IMR-90 (cell line): Measurements from ENCODE around the gene RFT1. TPM values are rescaled to one million over a fixed set of nuclear protein-coding genes. Genes with fewer than 3 reads are reported as not detected.

Source experiments
- ATAC-seq: fragments of 200-7000 bp; cut with Tn5 transposase; 2 replicates; pipeline ENCODE4 v1.9.1; 2020; ENCODE audit warnings: low read depth, mild to moderate bottlenecking, moderate library complexity
- BruUV-seq: library from RNA; stranded (reverse); fragments of 400-500 nt; replicated peaks from 2 replicates; lab custom pipeline; 2021; lab: Mats Ljungman, UMichigan
- CTCF ChIA-PET: fragments of 300-600 bp; formaldehyde crosslinking; extraction: SDS; loops from one replicate; lab custom pipeline; 2021; ENCODE audit warnings: antibody characterized with exemption; lab: Yijun Ruan, JAX
- POLR2A ChIA-PET: fragments of 300-600 bp; sonication (Branson Sonifier 250); formaldehyde crosslinking; loops from one replicate; lab custom pipeline; 2022; ENCODE audit warnings: antibody characterized with exemption; ENCODE audit not compliant: unreplicated experiment; lab: Charles Lee
- DNase-seq: peaks from one replicate; pipeline ENCODE4 v3.0.0; 2013
- H2AFZ ChIP-seq: replicated peaks from 2 replicates; pipeline ENCODE3; 2013; ENCODE audit warnings: low read length, mild to moderate bottlenecking; ENCODE audit not compliant: poor library complexity
- H2AK5ac ChIP-seq: 2 replicates; pipeline ENCODE4 v1.6.1; 2013; ENCODE audit warnings: low read depth, low read length, inconsistent platforms
- H2AK9ac ChIP-seq: replicated peaks from 2 replicates; pipeline ENCODE3; 2013; ENCODE audit warnings: mild to moderate bottlenecking, low read depth, low read length, moderate library complexity; ENCODE audit not compliant: poor library complexity
- H2BK120ac ChIP-seq: 2 replicates; pipeline ENCODE4 v1.6.1; 2013; ENCODE audit warnings: low read depth, low read length, inconsistent platforms
- H2BK15ac ChIP-seq: 3 replicates; pipeline ENCODE4 v1.6.1; 2013; ENCODE audit warnings: low read depth, low read length, inconsistent platforms
- H2BK20ac ChIP-seq: 2 replicates; pipeline ENCODE4 v1.6.1; 2013; ENCODE audit warnings: low read depth, mild to moderate bottlenecking, inconsistent platforms, low read length, moderate library complexity
- H2BK5ac ChIP-seq: 2 replicates; pipeline ENCODE4 v1.6.1; 2013; ENCODE audit warnings: mild to moderate bottlenecking, low read depth, low read length, inconsistent platforms; ENCODE audit not compliant: poor library complexity, severe bottlenecking
- H3K14ac ChIP-seq: replicated peaks from 2 replicates; pipeline ENCODE4 v1.6.1; 2013; ENCODE audit warnings: low read depth, low read length, inconsistent platforms
- H3K18ac ChIP-seq: 2 replicates; pipeline ENCODE4 v1.6.1; 2013; ENCODE audit warnings: low read depth, low read length, control low read depth
- H3K23ac ChIP-seq: 2 replicates; pipeline ENCODE4 v1.6.1; 2013; ENCODE audit warnings: low read depth, low read length, inconsistent platforms
- H3K27ac ChIP-seq: 2 replicates; pipeline ENCODE4 v1.5.1; 2013; ENCODE audit warnings: mild to moderate bottlenecking, control low read depth, low read length; ENCODE audit not compliant: insufficient read depth
- H3K27me3 ChIP-seq: 2 replicates; pipeline ENCODE4 v1.6.1; 2013; ENCODE audit warnings: low read length; ENCODE audit not compliant: control insufficient read depth, insufficient read depth
- H3K36me3 ChIP-seq: 2 replicates; pipeline ENCODE4 v1.6.1; 2013; ENCODE audit warnings: low read length, mixed read lengths; ENCODE audit not compliant: control insufficient read depth, insufficient read depth
- H3K4ac ChIP-seq: 2 replicates; pipeline ENCODE4 v1.6.1; 2013; ENCODE audit warnings: low read depth, low read length, inconsistent platforms
- H3K4me1 ChIP-seq: 2 replicates; pipeline ENCODE4 v1.6.1; 2013; ENCODE audit warnings: low read length, mixed read lengths; ENCODE audit not compliant: control insufficient read depth, insufficient read depth
- H3K4me2 ChIP-seq: 2 replicates; pipeline ENCODE4 v1.6.1; 2013; ENCODE audit warnings: low read depth, mild to moderate bottlenecking, control low read depth, low read length, moderate library complexity
- H3K4me3 ChIP-seq: 2 replicates; pipeline ENCODE4 v1.5.1; 2013; ENCODE audit warnings: low read depth, mild to moderate bottlenecking, control low read depth, low read length, moderate library complexity; ENCODE audit not compliant: insufficient read depth
- H3K56ac ChIP-seq: 2 replicates; pipeline ENCODE4 v1.6.1; 2013; ENCODE audit warnings: low read length, inconsistent platforms; ENCODE audit not compliant: insufficient read depth; ENCODE audit errors: extremely low read depth
- H3K79me1 ChIP-seq, 2 experiments: 2 replicates each; pipeline ENCODE4 v1.6.1; 2013; ENCODE audit warnings: low read length in 2 of 2, inconsistent platforms in 1 of 2, low read depth in 1 of 2
- H3K9ac ChIP-seq: 2 replicates; pipeline ENCODE4 v1.6.1; 2013; ENCODE audit warnings: low read depth, low read length, control low read depth
- H3K9me1 ChIP-seq: 2 replicates; pipeline ENCODE4 v1.6.1; 2013; ENCODE audit warnings: low read length, inconsistent platforms; ENCODE audit not compliant: insufficient read depth
- H3K9me3 ChIP-seq: 2 replicates; pipeline ENCODE4 v1.6.1; 2013; ENCODE audit warnings: low read length; ENCODE audit not compliant: control insufficient read depth, insufficient read depth
- H4K20me1 ChIP-seq: 2 replicates; pipeline ENCODE4 v1.6.1; 2013; ENCODE audit warnings: low read length, inconsistent platforms; ENCODE audit not compliant: insufficient read depth
- H4K5ac ChIP-seq: 2 replicates; pipeline ENCODE4 v1.6.1; 2013; ENCODE audit warnings: mild to moderate bottlenecking, low read depth, low read length, control low read depth
- H4K8ac ChIP-seq, 2 experiments: 2 replicates each; pipeline ENCODE4 v1.6.1; 2013; ENCODE audit warnings: low read depth in 2 of 2, low read length in 2 of 2, control low read depth in 1 of 2, inconsistent platforms in 1 of 2
- H4K91ac ChIP-seq: 2 replicates; pipeline ENCODE4 v1.6.1; 2013; ENCODE audit warnings: low read depth, low read length, inconsistent platforms; ENCODE audit not compliant: insufficient read depth
- BHLHE40 ChIP-seq: fragments of 150-350 bp; IDR thresholded peaks from 2 replicates; pipeline ENCODE4 v1.6.1; 2016; ENCODE audit warnings: mild to moderate bottlenecking, low read depth, low read length
- CEBPB ChIP-seq: IDR thresholded peaks from 2 replicates; pipeline ENCODE4 v1.6.1; 2012; ENCODE audit warnings: low read depth, low read length, improper control_type of control experiment
- CHD1 ChIP-seq: IDR thresholded peaks from 2 replicates; pipeline ENCODE4 v1.6.1; 2012; ENCODE audit warnings: low read depth, low read length, improper control_type of control experiment
- ELK1 ChIP-seq: fragments of 150-350 bp; IDR thresholded peaks from 2 replicates; pipeline ENCODE4 v1.6.1; 2016; ENCODE audit warnings: low read depth, mild to moderate bottlenecking, low read length, moderate library complexity, borderline replicate concordance
- MAZ ChIP-seq: IDR thresholded peaks from 2 replicates; pipeline ENCODE4 v1.6.1; 2012; ENCODE audit warnings: low read depth, mild to moderate bottlenecking, low read length, improper control_type of control experiment, moderate library complexity, borderline replicate concordance
- MXI1 ChIP-seq: IDR thresholded peaks from 2 replicates; pipeline ENCODE4 v1.6.1; 2012; ENCODE audit warnings: low read depth, mild to moderate bottlenecking, low read length, moderate library complexity, borderline replicate concordance
- NFE2L2 ChIP-seq: fragments of 150-350 bp; IDR thresholded peaks from 2 replicates; pipeline ENCODE4 v1.6.1; 2016; ENCODE audit warnings: low read depth, mild to moderate bottlenecking, low read length
- POLR2A ChIP-seq: IDR thresholded peaks from 2 replicates; pipeline ENCODE4 v1.6.1; 2012; ENCODE audit warnings: mild to moderate bottlenecking, low read depth, low read length
- RAD21 ChIP-seq: IDR thresholded peaks from 2 replicates; pipeline ENCODE4 v1.6.1; 2012; ENCODE audit warnings: low read length, improper control_type of control experiment
- RCOR1 ChIP-seq: IDR thresholded peaks from 2 replicates; pipeline ENCODE4 v1.6.1; 2012; ENCODE audit warnings: mild to moderate bottlenecking, low read length, improper control_type of control experiment; ENCODE audit not compliant: insufficient replicate concordance
- SMC3 ChIP-seq: fragments of 150-350 bp; IDR thresholded peaks from 2 replicates; pipeline ENCODE4 v1.6.1; 2016; ENCODE audit warnings: low read depth, mild to moderate bottlenecking, antibody characterized with exemption, low read length, moderate library complexity
- WGBS, 2 experiments: methylation state at CpG; one replicate each; pipeline versions ENCODE4 v1.1.5 to v1.1.7; 2013; ENCODE audit warnings: missing lambda C conversion rate in 2 of 2; ENCODE audit not compliant: insufficient read length in 1 of 2; ENCODE audit errors: extremely low coverage in 2 of 2; 5-methylcytosine and 5-hydroxymethylcytosine counted together
- dilution Hi-C: fragments of 300-500 bp; cut with HindIII; formaldehyde crosslinking; loops from one replicate; pipeline ENCODE4 v1.14.3; 2018; ENCODE audit warnings: low sequenced_read_pairs; ENCODE audit not compliant: unreplicated experiment
- in situ Hi-C: fragments of 300-500 bp; cut with MboI; formaldehyde crosslinking; loops from 3 replicates; pipeline ENCODE4 v1.14.3; 2019; ENCODE audit warnings: low sequenced_read_pairs, inconsistent platforms, mixed read lengths
- intact Hi-C: fragments of 100-400 bp; cut with micrococcal nuclease; formaldehyde crosslinking; loops from 2 replicates; pipeline ENCODE4 v1.10.0; 2022
- polyA plus RNA-seq, 3 experiments: library from polyadenylated mRNA; depleted of rRNA; stranded (reverse); fragments of >200 nt; gene quantifications; 2 replicates each; pipeline ENCODE4 v1.2.3, GENCODE V29; 2012; ENCODE audit warnings: low replicate concordance in 1 of 3
- total RNA-seq: library from RNA; depleted of rRNA; stranded (reverse); fragments of >200 nt; gene quantifications from 2 replicates; pipeline ENCODE4 v1.2.3, GENCODE V29; 2012
- TF ChIP-seq, protein P1 (sequence below): conservative IDR thresholded peaks from 2 replicates; pipeline ENCODE4 v1.5.1; 2012; ENCODE audit warnings: mild to moderate bottlenecking, low read depth, low read length, improper control_type of control experiment
- TF ChIP-seq, protein P2 (sequence below): fragments of 150-350 bp; IDR thresholded peaks from 2 replicates; pipeline ENCODE4 v1.6.1; 2017; ENCODE audit warnings: mild to moderate bottlenecking, antibody characterized with exemption, low read length, low read depth

The RFT1 gene
- total and polyA plus RNA-seq, 2 of the 4 experiments (the other 2 are of a cell fraction), result 14.5 to 23.5 TPM

- peak overlapping the region; percentile 63 for H3K23ac ChIP-seq
- no peak overlapping the region for H3K18ac ChIP-seq
- H2BK20ac ChIP-seq, result no peak overlapping the region
- H2BK15ac ChIP-seq, result no peak overlapping the region
- H4K8ac ChIP-seq, result peak overlapping the region in 1 of 2 experiments; percentile 44; a peak in 2 of 4 replicates
- no peak overlapping the region for H4K5ac ChIP-seq
- H2AK5ac ChIP-seq, result peak overlapping the region; percentile 90; the same call in 1 of the 2 replicates
- peaks cover 22 to 49% of the 10 kb centered on the region in 2 experiments; a peak in 3 of 4 replicates for H3K79me1 ChIP-seq
- ATAC-seq (no peak), DNase-seq (no peak)
- no peak overlapping the region for H3K9ac ChIP-seq
- 0 out of 2 replicates have a peak, but pooled peaks cover 2% of the 10 kb centered on the region for H3K36me3 ChIP-seq
- H3K4me3 ChIP-seq, result peak overlapping the region; percentile 99
- peak overlapping the region; percentile 27 for H3K14ac ChIP-seq
- H3K4ac ChIP-seq, result peak overlapping the region; percentile 69
- H3K56ac ChIP-seq, result no peak overlapping the region
- H3K4me1 ChIP-seq, result peaks cover 29% of the 10 kb centered on the region
- no peak overlapping the region for H2BK5ac ChIP-seq
- ChIA-PET POLR2A (no interaction called here), CTCF (no interaction called here)
- no peak overlapping the region for H4K91ac ChIP-seq
- H2BK120ac ChIP-seq, result no peak overlapping the region
- peaks cover 2% of the 10 kb centered on the region; the same call in 1 of the 2 replicates for H3K27me3 ChIP-seq
- BruUV-seq, result no TSS peak
- no peaks in the 10 kb centered on the region for H3K9me3 ChIP-seq
- peak overlapping the region; percentile 92 for H2AK9ac ChIP-seq
- H2AFZ ChIP-seq, result peak overlapping the region; percentile 84
- peak overlapping the region; percentile 60 for H3K4me2 ChIP-seq
- no peak overlapping the region for H3K27ac ChIP-seq
- intact Hi-C loops, result no loop called here
- in situ Hi-C loops, result no loop called here
- TF ChIP-seq NFE2L2 (no peak), MAZ (no peak), RAD21 (no peak), POLR2A (no peak), CEBPB (no peak), BHLHE40 (no peak), MXI1 (no peak), ELK1 (no peak), RCOR1 (no peak), CHD1 (no peak), SMC3 (no peak)
- TF ChIP-seq, protein P1, sequence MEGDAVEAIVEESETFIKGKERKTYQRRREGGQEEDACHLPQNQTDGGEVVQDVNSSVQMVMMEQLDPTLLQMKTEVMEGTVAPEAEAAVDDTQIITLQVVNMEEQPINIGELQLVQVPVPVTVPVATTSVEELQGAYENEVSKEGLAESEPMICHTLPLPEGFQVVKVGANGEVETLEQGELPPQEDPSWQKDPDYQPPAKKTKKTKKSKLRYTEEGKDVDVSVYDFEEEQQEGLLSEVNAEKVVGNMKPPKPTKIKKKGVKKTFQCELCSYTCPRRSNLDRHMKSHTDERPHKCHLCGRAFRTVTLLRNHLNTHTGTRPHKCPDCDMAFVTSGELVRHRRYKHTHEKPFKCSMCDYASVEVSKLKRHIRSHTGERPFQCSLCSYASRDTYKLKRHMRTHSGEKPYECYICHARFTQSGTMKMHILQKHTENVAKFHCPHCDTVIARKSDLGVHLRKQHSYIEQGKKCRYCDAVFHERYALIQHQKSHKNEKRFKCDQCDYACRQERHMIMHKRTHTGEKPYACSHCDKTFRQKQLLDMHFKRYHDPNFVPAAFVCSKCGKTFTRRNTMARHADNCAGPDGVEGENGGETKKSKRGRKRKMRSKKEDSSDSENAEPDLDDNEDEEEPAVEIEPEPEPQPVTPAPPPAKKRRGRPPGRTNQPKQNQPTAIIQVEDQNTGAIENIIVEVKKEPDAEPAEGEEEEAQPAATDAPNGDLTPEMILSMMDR, result no peak
- TF ChIP-seq, protein P2, sequence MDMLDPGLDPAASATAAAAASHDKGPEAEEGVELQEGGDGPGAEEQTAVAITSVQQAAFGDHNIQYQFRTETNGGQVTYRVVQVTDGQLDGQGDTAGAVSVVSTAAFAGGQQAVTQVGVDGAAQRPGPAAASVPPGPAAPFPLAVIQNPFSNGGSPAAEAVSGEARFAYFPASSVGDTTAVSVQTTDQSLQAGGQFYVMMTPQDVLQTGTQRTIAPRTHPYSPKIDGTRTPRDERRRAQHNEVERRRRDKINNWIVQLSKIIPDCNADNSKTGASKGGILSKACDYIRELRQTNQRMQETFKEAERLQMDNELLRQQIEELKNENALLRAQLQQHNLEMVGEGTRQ, result no peak
- peaks cover 13% of the 10 kb centered on the region; the same call in 1 of the 2 replicates for H4K20me1 ChIP-seq
- 68% methylated on average over 7 of the region's 12 CpGs; no CpG with 5 or more reads in 1 of the 2 experiments for WGBS, 2 experiments
- dilution Hi-C loops, result no loop called here
- peaks cover 26% of the 10 kb centered on the region for H3K9me1 ChIP-seq
These were observed 32.6 kb upstream of the RFT1 start for GRCh38 chr3:53162672-53163443.
